Activated T-helper 1 cell treated with anti-CD3 and anti-CD28 coated beads, Interleukin-2, amount 50 U/mL, for 16 hours (primary cell): ENCODE data around the gene MFSD1.

Source experiments
- DNase-seq, 2 donors: peaks; one replicate each; pipeline ENCODE4 v3.0.0-alpha.2; 2020; ENCODE audit warnings: low read depth in 1 of 2, low spot score in 1 of 2

Gene MFSD1

GRCh38 chr3:158809642-158810041, 7.8 kb downstream of the MFSD1 start:
- DNase-seq: no peak

GRCh38 chr3:158810823-158811724, 9.2 kb downstream of the MFSD1 start:
- no peak for DNase-seq

GRCh38 chr3:158819282-158819681, 17.4 kb downstream of the MFSD1 start:
- DNase-seq: no peak

GRCh38 chr3:158820521-158820920, 18.7 kb downstream of the MFSD1 start:
- DNase-seq: no peak

GRCh38 chr3:158821847-158822246, 20.0 kb downstream of the MFSD1 start:
- DNase-seq: no peak

GRCh38 chr3:158823426-158823825, 21.6 kb downstream of the MFSD1 start:
- DNase-seq: no peak

- no peak for DNase-seq
Measured at GRCh38 chr3:158827773-158828172, 25.9 kb downstream of the MFSD1 start.

GRCh38 chr3:158830391-158830790, 28.5 kb downstream of the MFSD1 start:
- DNase-seq: no peak

GRCh38 chr3:158831861-158832260, 30.0 kb downstream of the MFSD1 start:
- DNase-seq: no peak

- DNase-seq: no peak
Measured at GRCh38 chr3:158835631-158836030, 33.8 kb downstream of the MFSD1 start.

- DNase-seq: no peak
Measured at GRCh38 chr3:158836312-158836711, 34.5 kb downstream of the MFSD1 start.

GRCh38 chr3:158837240-158837639, 35.4 kb downstream of the MFSD1 start:
- no peak for DNase-seq

GRCh38 chr3:158839966-158840365, 38.1 kb downstream of the MFSD1 start:
- no peak for DNase-seq

GRCh38 chr3:158841387-158841786, 39.5 kb downstream of the MFSD1 start:
- no peak for DNase-seq

GRCh38 chr3:158842976-158843375, 41.1 kb downstream of the MFSD1 start:
- no peak for DNase-seq

GRCh38 chr3:158845765-158846350, 44.0 kb downstream of the MFSD1 start:
- no peak for DNase-seq

- no peak for DNase-seq
Measured at GRCh38 chr3:158846803-158847451, 45.1 kb downstream of the MFSD1 start.

- no peak for DNase-seq
Measured at GRCh38 chr3:158847452-158847821, 45.6 kb downstream of the MFSD1 start.

GRCh38 chr3:158847885-158848284, 46.0 kb downstream of the MFSD1 start:
- DNase-seq: no peak

GRCh38 chr3:158849757-158850156, 47.9 kb downstream of the MFSD1 start:
- DNase-seq: no peak

GRCh38 chr3:158859362-158859761, 57.5 kb downstream of the MFSD1 start:
- DNase-seq: no peak

- no peak for DNase-seq
Measured at GRCh38 chr3:158863247-158863646, 61.4 kb downstream of the MFSD1 start.
